ENCODE data around the gene ACSBG1.

Gene ACSBG1

DNA sequence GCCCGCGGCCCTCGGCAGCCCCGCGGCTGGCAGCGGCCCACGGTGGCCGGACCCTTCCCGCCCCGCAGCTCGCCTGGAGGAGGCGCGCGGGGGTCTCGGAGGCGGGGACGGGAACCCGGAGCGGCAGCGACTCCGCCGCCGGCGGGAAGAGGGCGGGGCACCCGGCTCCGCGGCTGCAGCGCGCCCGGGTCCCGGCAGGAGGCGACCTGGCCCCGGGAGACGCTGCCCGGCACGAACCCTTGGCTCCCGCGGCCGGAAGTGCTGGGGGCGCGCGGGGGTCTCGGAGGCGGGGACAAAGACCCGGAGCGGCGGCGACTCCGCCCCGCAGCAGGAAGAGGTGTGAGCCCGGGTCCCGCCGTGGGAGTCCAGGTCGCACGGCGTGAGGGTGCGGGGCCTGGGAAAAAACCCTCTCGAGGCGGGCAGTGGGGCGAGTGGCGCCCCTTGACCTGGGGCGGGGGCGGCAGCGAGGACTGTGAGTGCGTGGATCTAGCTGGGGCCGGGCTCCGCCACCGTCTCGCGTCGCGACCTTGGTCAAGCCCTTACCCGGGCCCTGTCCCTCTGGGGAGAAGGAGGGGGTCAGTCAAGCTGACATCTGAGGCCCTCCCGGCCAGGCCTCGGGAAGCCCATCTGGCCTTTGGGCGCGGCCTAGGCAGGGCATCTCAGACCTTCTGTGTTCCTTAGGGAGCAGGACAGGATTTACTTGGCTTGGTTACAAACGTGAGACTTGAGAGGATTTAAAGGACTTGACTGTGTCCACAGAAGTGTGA lies 102.9 kb downstream of the ACSBG1 start, which contains the start of gene CIB2:
CIB2 (minus strand) TSS at position 151 of the 767 bp plus-strand sequence. CDS start 230 bp downstream, outside the sequence.
- H3K4me3 ChIP-seq (ENCODE audit: low read length), result peak within 1 kb of the TSS; percentile 48
- TF ChIP-seq, protein P1, sequence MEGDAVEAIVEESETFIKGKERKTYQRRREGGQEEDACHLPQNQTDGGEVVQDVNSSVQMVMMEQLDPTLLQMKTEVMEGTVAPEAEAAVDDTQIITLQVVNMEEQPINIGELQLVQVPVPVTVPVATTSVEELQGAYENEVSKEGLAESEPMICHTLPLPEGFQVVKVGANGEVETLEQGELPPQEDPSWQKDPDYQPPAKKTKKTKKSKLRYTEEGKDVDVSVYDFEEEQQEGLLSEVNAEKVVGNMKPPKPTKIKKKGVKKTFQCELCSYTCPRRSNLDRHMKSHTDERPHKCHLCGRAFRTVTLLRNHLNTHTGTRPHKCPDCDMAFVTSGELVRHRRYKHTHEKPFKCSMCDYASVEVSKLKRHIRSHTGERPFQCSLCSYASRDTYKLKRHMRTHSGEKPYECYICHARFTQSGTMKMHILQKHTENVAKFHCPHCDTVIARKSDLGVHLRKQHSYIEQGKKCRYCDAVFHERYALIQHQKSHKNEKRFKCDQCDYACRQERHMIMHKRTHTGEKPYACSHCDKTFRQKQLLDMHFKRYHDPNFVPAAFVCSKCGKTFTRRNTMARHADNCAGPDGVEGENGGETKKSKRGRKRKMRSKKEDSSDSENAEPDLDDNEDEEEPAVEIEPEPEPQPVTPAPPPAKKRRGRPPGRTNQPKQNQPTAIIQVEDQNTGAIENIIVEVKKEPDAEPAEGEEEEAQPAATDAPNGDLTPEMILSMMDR (IDR thresholded peaks at IDR 0.05; ENCODE audit: insufficient read depth, low read depth, low read length, missing control alignments), result peak; percentile 32
- peak; percentile 53 for DNase-seq (ENCODE audit: low read depth)

DNA sequence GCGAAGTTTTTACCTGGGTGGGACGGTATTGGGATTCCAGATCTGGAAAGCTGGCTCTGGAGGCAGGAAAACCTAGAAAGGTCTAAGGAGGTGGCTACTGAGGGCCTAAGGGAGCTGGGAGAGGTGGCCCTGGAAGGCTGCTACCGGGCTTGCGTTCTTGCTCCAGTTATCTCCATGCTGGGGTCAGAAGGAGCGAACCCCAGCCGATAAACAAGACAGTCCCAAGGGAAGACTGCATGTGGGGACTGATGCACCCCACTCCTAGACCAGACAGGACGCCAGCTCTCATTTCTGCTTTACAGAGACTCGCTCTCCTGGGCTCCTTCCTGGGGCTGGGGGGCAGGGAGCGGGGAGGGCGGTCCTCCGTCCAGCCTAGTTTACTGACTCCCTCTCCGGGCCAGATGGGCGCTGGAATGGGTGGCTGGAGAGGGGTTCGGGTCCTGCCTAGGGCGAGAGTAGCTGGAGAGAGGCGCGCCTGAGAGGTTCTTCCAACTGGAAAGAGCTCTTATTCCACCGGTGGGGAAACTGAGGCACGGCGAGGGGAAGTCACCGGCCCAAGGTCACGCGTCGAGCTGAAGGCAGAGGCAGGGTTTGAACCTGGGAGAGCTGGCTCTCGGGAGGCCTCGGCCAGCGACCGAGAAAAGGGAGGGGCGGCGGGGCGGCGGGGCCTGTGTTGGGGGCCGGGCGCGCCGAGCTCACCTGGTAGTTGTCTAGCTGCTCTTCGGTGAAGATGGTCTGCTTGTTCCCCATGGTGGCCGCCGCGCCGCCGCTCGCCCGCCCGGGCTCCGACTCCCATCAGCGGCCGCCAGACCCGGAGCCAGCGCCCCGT lies 103.7 kb downstream of the ACSBG1 start:
- peak overlapping the region; percentile 4 for H3K4me3 ChIP-seq (ENCODE audit: low read length)
- TF ChIP-seq, protein P1 (IDR thresholded peaks at IDR 0.05; ENCODE audit: insufficient read depth, low read depth, low read length, missing control alignments), result no peak
- no peak for DNase-seq (ENCODE audit: low read depth)

DNA sequence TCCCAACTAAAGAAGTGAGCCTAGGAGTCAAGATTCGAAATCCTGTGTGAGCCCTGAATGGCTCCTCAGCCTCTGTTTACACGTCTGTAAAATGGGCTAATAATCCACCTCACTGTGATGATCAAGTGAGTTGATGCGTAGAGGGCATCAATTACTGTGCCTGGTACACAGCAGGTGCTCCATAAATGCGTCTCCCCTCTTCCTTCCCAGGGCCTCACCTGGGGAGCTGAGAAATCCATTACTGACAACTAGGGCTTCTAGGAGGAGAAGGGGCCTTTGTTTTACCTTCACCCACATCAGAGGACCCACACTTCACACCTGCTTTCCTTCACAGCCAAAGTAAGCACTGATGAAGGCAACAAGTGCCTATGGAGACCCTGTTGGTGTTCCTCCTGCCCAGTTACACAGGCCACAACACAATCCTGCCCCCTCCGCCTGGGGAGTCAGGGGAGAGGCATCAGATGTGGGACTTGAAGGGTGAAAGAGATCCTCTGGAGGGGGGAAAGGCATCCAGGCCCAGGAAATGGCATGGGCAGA lies 104.5 kb downstream of the ACSBG1 start:
- no peak for DNase-seq (ENCODE audit: low read depth)
- TF ChIP-seq, protein P1 (IDR thresholded peaks at IDR 0.05; ENCODE audit: insufficient read depth, low read depth, low read length, missing control alignments), result no peak
- no peak overlapping the region for H3K4me3 ChIP-seq (ENCODE audit: low read length)

DNA sequence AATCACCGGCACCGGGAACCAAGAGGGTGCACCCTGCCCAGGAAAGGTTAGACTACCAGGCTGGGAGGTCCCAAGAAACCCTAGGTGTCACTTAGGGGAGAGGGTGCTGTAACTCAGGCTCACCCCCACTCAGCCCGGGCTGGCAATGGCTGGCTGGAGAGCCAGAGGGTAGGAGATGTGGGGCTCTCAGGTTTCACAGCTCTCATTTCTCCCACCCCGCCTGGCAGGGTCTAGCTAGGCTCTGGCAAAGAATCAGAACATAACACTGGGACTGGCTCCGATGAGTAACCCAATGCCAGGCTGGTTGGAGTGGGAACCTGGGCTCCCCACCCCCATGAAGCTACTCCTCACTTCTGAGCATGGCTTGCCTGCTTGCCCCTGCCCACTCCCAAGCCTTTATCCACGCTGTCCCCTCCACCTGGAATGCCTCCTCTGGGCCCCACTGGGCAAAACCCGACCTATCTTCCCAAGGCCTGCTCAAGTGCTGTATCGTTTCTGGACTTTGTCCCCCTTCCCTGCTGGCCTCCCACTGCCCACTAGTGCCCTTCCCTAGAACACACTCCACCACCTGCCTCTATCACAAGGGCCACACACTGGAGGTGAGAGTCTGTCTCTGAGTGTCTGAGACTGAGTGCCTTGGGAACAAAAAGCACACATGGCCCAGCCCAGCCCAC lies 105.2 kb downstream of the ACSBG1 start:
- no peak for DNase-seq (ENCODE audit: low read depth)
- TF ChIP-seq, protein P1 (IDR thresholded peaks at IDR 0.05; ENCODE audit: insufficient read depth, low read depth, low read length, missing control alignments), result no peak
- no peak overlapping the region for H3K4me3 ChIP-seq (ENCODE audit: low read length)

- no peak for DNase-seq (ENCODE audit: low read depth)
- TF ChIP-seq, protein P1 (IDR thresholded peaks at IDR 0.05; ENCODE audit: insufficient read depth, low read depth, low read length, missing control alignments), result no peak
- no peak overlapping the region for H3K4me3 ChIP-seq (ENCODE audit: low read length)
Observed at GRCh38 chr15:78127882-78128281, 106.5 kb downstream of the ACSBG1 start.

- no peak overlapping the region for H3K4me3 ChIP-seq (ENCODE audit: low read length)
- TF ChIP-seq, protein P1 (IDR thresholded peaks at IDR 0.05; ENCODE audit: insufficient read depth, low read depth, low read length, missing control alignments), result no peak
- no peak for DNase-seq (ENCODE audit: low read depth)
Observed at GRCh38 chr15:78125267-78125666, 109.1 kb downstream of the ACSBG1 start.
